Psoas muscle (tissue), 8 donors: ENCODE measurements around the gene CARD11. TPM values are rescaled to one million over a fixed set of nuclear protein-coding genes. Genes with fewer than 3 reads are reported as not detected.

ENCODE experiments used
- ATAC-seq, 4 donors: fragments of 200-7000 bp; cut with Tn5 transposase; one replicate each; pipeline ENCODE4 v1.9.1; 2020; ENCODE audit warnings: moderate library complexity in 3 of 4, mild to moderate bottlenecking in 2 of 4
- DNase-seq, 2 donors: peaks; one replicate each; pipeline ENCODE4 v3.0.0-alpha.2; 2020
- H3K27ac ChIP-seq: fragments of 200-600 bp; one replicate; pipeline ENCODE4 v1.8.0; 2022
- H3K27me3 ChIP-seq, 3 donors: fragments of 200-600 bp in 1 of 3; one replicate each; pipeline versions ENCODE4 v1.6.1 to v1.8.0; 2013 to 2022; ENCODE audit warnings: low read length in 2 of 3, mild to moderate bottlenecking in 2 of 3, moderate library complexity in 1 of 3; ENCODE audit not compliant: insufficient read depth in 3 of 3
- H3K36me3 ChIP-seq, 2 donors: fragments of 200-600 bp in 1 of 2; one replicate each; pipeline versions ENCODE4 v1.6.1 to v1.8.0; 2013 to 2022; ENCODE audit warnings: low read depth in 1 of 2, mild to moderate bottlenecking in 1 of 2, moderate library complexity in 1 of 2; ENCODE audit not compliant: insufficient read depth in 1 of 2
- H3K4me1 ChIP-seq: fragments of 200-600 bp; one replicate; pipeline ENCODE4 v1.8.0; 2022
- H3K4me3 ChIP-seq: fragments of 200-600 bp; one replicate; pipeline ENCODE4 v1.8.0; 2022; ENCODE audit warnings: mild to moderate bottlenecking
- H3K9me3 ChIP-seq: fragments of 200-600 bp; one replicate; pipeline ENCODE4 v1.8.0; 2022
- CTCF ChIP-seq: fragments of 200-600 bp; IDR thresholded peaks from one replicate; pipeline ENCODE4 v1.8.0; 2022; ENCODE audit warnings: antibody characterized with exemption
- WGBS, 3 donors: extraction: QIAGEN DNeasy Blood & Tissue Kit; methylation state at CpG; one replicate each; pipeline versions ENCODE4 v1.1.6 to v1.1.7; 2013; 5-methylcytosine and 5-hydroxymethylcytosine counted together
- intact Hi-C, 2 donors: fragments of 100-400 bp; cut with DNase I; formaldehyde crosslinking; loops; one replicate each; pipeline versions ENCODE4 v1.11.0 to v1.14.2; 2022
- polyA plus RNA-seq, 3 donors: library from polyadenylated mRNA; stranded (reverse); fragments of 200-250 nt; gene quantifications; one replicate each; pipeline ENCODE4 v1.2.3, GENCODE V29; 2013
- total RNA-seq, 4 donors: library from RNA; stranded (reverse); fragmentation: NEBNext Ultra II Directional in 2 of 4; extraction: Animal tissue kit (Norgen Biotek cat#: 25700) in 2 of 4; gene quantifications; one replicate each; pipeline versions ENCODE4 v1.2.1 to v1.2.4, GENCODE V29; 2021 to 2023
- donor health status: healthy with polysubstance abuse.
- donor health status: DM: no; HTN: no; CAD: no; lungs with moderate emphysema.
- donor health status: Bipolar disorder and iron deficiency.
- donor health status: healthy.
- donor health status: DM: yes; HTN: yes; CAD: no.
- donor health status: DM: no; HTN: no; CAD: no.
- donor health status: DM: no; HTN: no; CAD: no.
- donor health status: DM: yes; HTN: yes; CAD: no.

Gene CARD11
- total and polyA plus RNA-seq, 7 donors = 0.08 to 0.84 (median 0.39) TPM

- no peak for TF ChIP-seq CTCF
- H3K36me3 ChIP-seq = no peaks in the 10 kb centered on the region
- no peak overlapping the region for H3K27ac ChIP-seq
- WGBS, 3 donors = 70 to 72% (median 70%) methylated on average over 11 of the region's 11 CpGs
- no peaks in the 10 kb centered on the region for H3K4me1 ChIP-seq
- intact Hi-C loops = no loop called here
- no peak overlapping the region for H3K4me3 ChIP-seq
- no peak for ATAC-seq
- H3K27me3 ChIP-seq = peaks cover 0 to 5% (median 3%) of the 10 kb centered on the region in 3 donors
- H3K9me3 ChIP-seq = peaks cover 1% of the 10 kb centered on the region
- DNase-seq = no peak
Observed at GRCh38 chr7:2954433-2954853, 89.2 kb downstream of the CARD11 start.

- H3K9me3 ChIP-seq = peaks cover 5% of the 10 kb centered on the region
- intact Hi-C loops = no loop called here
Observed at GRCh38 chr7:2953588-2954407, 89.9 kb downstream of the CARD11 start.

GRCh38 chr7:2953099-2953498 is 90.6 kb downstream of the CARD11 start:
- ATAC-seq = no peak

More at GRCh38 chr7:2953588-2954407, 89.9 kb downstream of the CARD11 start:
- WGBS, 3 donors = 69 to 76% (median 73%) methylated on average over 11 of the region's 11 CpGs
- no peaks in the 10 kb centered on the region for H3K4me1 ChIP-seq
- peaks cover 0 to 5% (median 0%) of the 10 kb centered on the region in 3 donors for H3K27me3 ChIP-seq
- ATAC-seq (no peak), DNase-seq (no peak)
- TF ChIP-seq CTCF = no peak
- no peaks in the 10 kb centered on the region for H3K36me3 ChIP-seq
- no peak overlapping the region for H3K4me3 ChIP-seq
- no peak overlapping the region for H3K27ac ChIP-seq

GRCh38 chr7:2952316-2952715 is 91.4 kb downstream of the CARD11 start:
- no peaks in the 10 kb centered on the region for H3K36me3 ChIP-seq
- H3K27ac ChIP-seq = no peak overlapping the region
- ATAC-seq (no peak), DNase-seq (no peak)
- intact Hi-C loops = no loop called here
- 92 to 97% (median 95%) methylated on average over 4 of the region's 4 CpGs for WGBS, 3 donors
- no peak for TF ChIP-seq CTCF
- H3K4me1 ChIP-seq = no peaks in the 10 kb centered on the region
- peaks cover 0 to 5% (median 0%) of the 10 kb centered on the region in 3 donors for H3K27me3 ChIP-seq
- H3K4me3 ChIP-seq = no peak overlapping the region
- peaks cover 5% of the 10 kb centered on the region for H3K9me3 ChIP-seq

More at GRCh38 chr7:2953099-2953498, 90.6 kb downstream of the CARD11 start:
- TF ChIP-seq CTCF = no peak
- 63 to 66% (median 65%) methylated on average over 5 of the region's 5 CpGs for WGBS, 3 donors
- no peaks in the 10 kb centered on the region for H3K36me3 ChIP-seq
- H3K27me3 ChIP-seq = peaks cover 0 to 5% (median 0%) of the 10 kb centered on the region in 3 donors
- H3K4me3 ChIP-seq = no peak overlapping the region
- intact Hi-C loops = no loop called here
- no peak overlapping the region for H3K27ac ChIP-seq
- H3K9me3 ChIP-seq = peaks cover 5% of the 10 kb centered on the region
- DNase-seq = no peak
- H3K4me1 ChIP-seq = no peaks in the 10 kb centered on the region
